Adrenal gland (tissue), 12 donors: ENCODE data around the gene CACNG6. TPM values are rescaled to one million over a fixed set of nuclear protein-coding genes. Genes with fewer than 3 reads are reported as not detected.

ENCODE experiments used
- DNase-seq, 7 donors: peaks; one replicate each; pipeline ENCODE4 v3.0.0-alpha.2; 2019 to 2020
- H3K27ac ChIP-seq, 5 donors: fragments of 200-600 bp; sonication (generic) in 4 of 5; 1 replicate in 3 of 5; 2 replicates in 2 of 5; pipeline versions ENCODE4 v1.5.1 to v1.8.0; 2016 to 2020; ENCODE audit warnings: mild to moderate bottlenecking in 1 of 5
- H3K27me3 ChIP-seq: fragments of 200-600 bp; 2 replicates; pipeline ENCODE4 v1.8.0; 2021
- H3K36me3 ChIP-seq, 2 donors: fragments of 200-600 bp; replicated peaks in 1 of 2; 1 replicate in 1 of 2; 2 replicates in 1 of 2; pipeline versions ENCODE4 v1.5.1 to v1.8.0; 2018 to 2022
- H3K4me1 ChIP-seq, 2 donors: fragments of 200-600 bp; replicated peaks in 1 of 2; 1 replicate in 1 of 2; 2 replicates in 1 of 2; pipeline versions ENCODE4 v1.5.1 to v1.8.0; 2018 to 2021
- H3K4me3 ChIP-seq, 4 donors: fragments of 200-600 bp; sonication (generic) in 3 of 4; one replicate each; pipeline ENCODE4 v1.5.1; 2016 to 2018
- H3K9me3 ChIP-seq, 3 donors: fragments of 200-600 bp; sonication (generic) in 1 of 3; replicated peaks in 1 of 3; 1 replicate in 2 of 3; 2 replicates in 1 of 3; pipeline versions ENCODE4 v1.5.1 to v1.8.0; 2016 to 2021
- POLR2A ChIP-seq, 2 donors: fragments of 450-650 bp; IDR thresholded peaks; one replicate each; pipeline ENCODE4 v1.6.1; 2017; ENCODE audit warnings: antibody characterized with exemption in 2 of 2, mild to moderate bottlenecking in 2 of 2, moderate library complexity in 1 of 2
- WGBS, 4 donors: extraction: QIAGEN DNeasy Blood & Tissue Kit in 2 of 4; methylation state at CpG; one replicate each; pipeline versions ENCODE4 v1.1.5 to v1.1.7; 2013 to 2017; 5-methylcytosine and 5-hydroxymethylcytosine counted together
- intact Hi-C, 2 donors: fragments of 100-400 bp; cut with DNase I; formaldehyde crosslinking; loops; one replicate each; pipeline versions ENCODE4 v1.14.1 to v1.15.0; 2022 to 2023
- polyA plus RNA-seq, 3 donors: library from polyadenylated mRNA; stranded (reverse); fragments of 200-250 nt in 2 of 3; fragments of 350-450 nt in 1 of 3; fragmentation: Illumina TruSeq in 1 of 3; extraction: RNeasy Lipid Tissue Mini Kit (QIAGEN cat#74804) in 1 of 3; gene quantifications; one replicate each; pipeline ENCODE4 v1.2.3, GENCODE V29; 2013 to 2014
- total RNA-seq, 9 donors: library from RNA; depleted of rRNA in 4 of 9; stranded (reverse); fragments of >200 nt in 4 of 9; fragments of 120-200 nt in 1 of 9; fragmentation: NEBNext Ultra II Directional in 1 of 9; extraction: Animal tissue kit (Norgen Biotek cat#: 25700) in 1 of 9; gene quantifications; one replicate each; pipeline versions ENCODE4 v1.1.0 to v1.2.4, GENCODE V29; 2013 to 2023
- TF ChIP-seq, protein P1 (sequence below), 6 experiments: fragments of 450-650 bp in 4 of 6; fragments of 200-600 bp in 2 of 6; sonication (generic) in 1 of 6; IDR thresholded peaks; 1 replicate in 5 of 6; 2 replicates in 1 of 6; pipeline versions ENCODE4 v1.5.1 to v1.8.0; 2016 to 2021; ENCODE audit warnings: antibody characterized with exemption in 6 of 6, mild to moderate bottlenecking in 2 of 6, moderate library complexity in 1 of 6
- donor health status: healthy with polysubstance abuse.
- donor health status: Bipolar disorder and iron deficiency.
- donor health status: DM: yes; HTN: yes; CAD: no.
- donor health status: DM: no; HTN: no; CAD: no.
- donor health status: DM: no; HTN: no; CAD: no.
- donor health status: DM: yes; HTN: yes; CAD: no.

CACNG6 gene
- total and polyA plus RNA-seq, 12 donors, result not detected

DNA sequence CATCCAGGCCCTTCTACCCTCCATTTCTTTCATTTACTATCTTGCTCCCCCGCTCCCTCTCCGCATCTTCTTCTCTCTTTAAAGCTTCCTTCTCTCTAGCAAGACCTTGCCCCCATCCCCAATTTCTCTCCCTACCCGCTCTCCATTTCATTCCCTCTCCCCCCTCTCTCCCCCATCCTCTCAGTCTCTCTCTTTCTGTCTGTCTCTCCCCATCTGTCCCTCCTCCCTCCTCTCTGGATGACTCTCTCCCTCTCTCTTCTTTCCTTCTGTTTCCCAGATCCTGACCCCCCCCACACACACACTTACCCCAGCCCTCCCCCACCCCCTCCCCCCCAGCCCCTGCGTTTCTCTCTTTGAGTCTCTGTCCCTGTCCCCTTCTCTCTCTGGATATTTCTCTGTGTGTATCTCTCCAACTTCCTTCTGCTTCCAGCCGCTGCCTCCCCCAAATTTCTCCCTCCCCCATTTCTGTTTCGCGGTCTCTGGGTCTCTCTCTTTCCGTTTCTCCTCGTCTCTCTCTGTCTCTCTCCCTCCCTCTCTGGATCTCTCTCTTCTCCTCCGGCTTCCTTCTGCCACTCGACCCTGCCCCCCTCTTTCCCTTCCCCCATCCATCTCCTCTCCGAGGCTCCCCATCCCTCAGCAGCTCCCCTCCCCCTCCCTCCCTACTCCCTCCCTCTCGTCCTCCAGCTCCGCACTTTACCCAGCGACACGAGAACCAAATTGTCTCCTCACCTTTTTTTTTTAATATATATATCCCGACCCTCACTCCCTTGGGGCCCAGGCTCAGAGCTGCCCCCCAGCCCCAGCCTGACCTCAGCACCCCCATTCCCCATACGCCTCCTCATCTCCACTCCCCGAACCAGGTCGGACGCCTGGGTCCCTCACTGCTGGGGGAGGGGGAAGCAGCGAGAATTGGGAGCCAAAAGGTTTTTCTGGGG lies 32.3 kb upstream of the CACNG6 start:
- Histone ChIP-seq H3K27me3 (peaks cover 24% of the 10 kb centered on the region), H3K36me3 (no peaks in the 10 kb centered on the region), H3K27ac (no peak overlapping the region), H3K9me3 (no peaks in the 10 kb centered on the region), H3K4me1 (no peaks in the 10 kb centered on the region), H3K4me3 (no peak overlapping the region)
- TF ChIP-seq, protein P1, sequence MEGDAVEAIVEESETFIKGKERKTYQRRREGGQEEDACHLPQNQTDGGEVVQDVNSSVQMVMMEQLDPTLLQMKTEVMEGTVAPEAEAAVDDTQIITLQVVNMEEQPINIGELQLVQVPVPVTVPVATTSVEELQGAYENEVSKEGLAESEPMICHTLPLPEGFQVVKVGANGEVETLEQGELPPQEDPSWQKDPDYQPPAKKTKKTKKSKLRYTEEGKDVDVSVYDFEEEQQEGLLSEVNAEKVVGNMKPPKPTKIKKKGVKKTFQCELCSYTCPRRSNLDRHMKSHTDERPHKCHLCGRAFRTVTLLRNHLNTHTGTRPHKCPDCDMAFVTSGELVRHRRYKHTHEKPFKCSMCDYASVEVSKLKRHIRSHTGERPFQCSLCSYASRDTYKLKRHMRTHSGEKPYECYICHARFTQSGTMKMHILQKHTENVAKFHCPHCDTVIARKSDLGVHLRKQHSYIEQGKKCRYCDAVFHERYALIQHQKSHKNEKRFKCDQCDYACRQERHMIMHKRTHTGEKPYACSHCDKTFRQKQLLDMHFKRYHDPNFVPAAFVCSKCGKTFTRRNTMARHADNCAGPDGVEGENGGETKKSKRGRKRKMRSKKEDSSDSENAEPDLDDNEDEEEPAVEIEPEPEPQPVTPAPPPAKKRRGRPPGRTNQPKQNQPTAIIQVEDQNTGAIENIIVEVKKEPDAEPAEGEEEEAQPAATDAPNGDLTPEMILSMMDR (IDR thresholded peaks at IDR 0.05), result no peak
- TF ChIP-seq POLR2A (IDR thresholded peaks at IDR 0.05), result no peak
- intact Hi-C loops, result no loop called here
- WGBS, 4 donors, result 2 to 4% (median 3%) methylated on average over 22 of the region's 22 CpGs
- no peak for DNase-seq

DNA sequence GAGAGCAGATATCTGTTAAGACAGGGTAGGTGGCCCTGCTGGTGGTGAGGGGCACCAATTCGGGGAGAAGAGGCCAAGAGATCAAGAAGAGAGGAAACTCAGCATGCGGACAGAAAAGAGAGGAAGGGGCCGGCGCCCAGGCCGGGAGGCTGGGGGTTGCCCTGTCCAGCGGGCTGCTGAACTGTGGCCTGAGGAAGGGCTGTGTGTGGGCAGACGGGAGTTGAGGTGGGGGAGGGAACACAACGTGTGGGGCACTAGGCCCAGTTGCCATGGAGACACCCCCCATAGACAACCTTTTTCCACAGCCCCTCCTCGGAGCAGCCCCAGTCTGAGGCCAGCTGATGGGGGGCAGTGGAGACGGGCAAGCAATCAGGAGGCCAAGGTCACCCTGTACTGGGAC lies 31.2 kb upstream of the CACNG6 start:
- intact Hi-C loops, result no loop called here
- TF ChIP-seq, protein P1 (IDR thresholded peaks at IDR 0.05), result no peak
- no peak for TF ChIP-seq POLR2A (IDR thresholded peaks at IDR 0.05)
- no peaks in the 10 kb centered on the region for H3K9me3 ChIP-seq
- H3K4me1 ChIP-seq, result no peaks in the 10 kb centered on the region
- DNase-seq, result no peak
- no peak overlapping the region for H3K4me3 ChIP-seq
- H3K36me3 ChIP-seq, result no peaks in the 10 kb centered on the region
- H3K27me3 ChIP-seq, result peaks cover 33% of the 10 kb centered on the region
- H3K27ac ChIP-seq, result no peak overlapping the region
- 3 to 6% (median 4%) methylated on average over 9 to 10 of the region's 10 CpGs for WGBS, 4 donors

- intact Hi-C loops, result no loop called here
- Histone ChIP-seq H3K36me3 (no peaks in the 10 kb centered on the region), H3K4me3 (no peak overlapping the region), H3K27ac (no peak overlapping the region), H3K9me3 (no peaks in the 10 kb centered on the region), H3K27me3 (peaks cover 33% of the 10 kb centered on the region), H3K4me1 (no peaks in the 10 kb centered on the region)
- TF ChIP-seq, protein P1 (IDR thresholded peaks at IDR 0.05), result no peak
- no peak for TF ChIP-seq POLR2A (IDR thresholded peaks at IDR 0.05)
- WGBS, 4 donors, result 4 to 8% (median 7%) methylated on average over 7 to 8 of the region's 8 CpGs
- DNase-seq, result no peak
These were observed 30.6 kb upstream of the CACNG6 start for GRCh38 chr19:53960886-53961285.

- no peaks in the 10 kb centered on the region for H3K36me3 ChIP-seq
- intact Hi-C loops, result no loop called here
These were observed 29.7 kb upstream of the CACNG6 start for GRCh38 chr19:53961523-53962356.

More at GRCh38 chr19:53961523-53962356, 29.7 kb upstream of the CACNG6 start:
- Histone ChIP-seq H3K27me3 (peaks cover 33% of the 10 kb centered on the region), H3K9me3 (no peaks in the 10 kb centered on the region), H3K27ac (no peak overlapping the region), H3K4me3 (no peak overlapping the region), H3K4me1 (no peaks in the 10 kb centered on the region)
- no peak for DNase-seq
- TF ChIP-seq POLR2A (IDR thresholded peaks at IDR 0.05), result no peak
- TF ChIP-seq, protein P1 (IDR thresholded peaks at IDR 0.05), result no peak
- WGBS, 4 donors, result 2 to 6% (median 4%) methylated on average over 16 to 32 of the region's 32 CpGs
